Kidney epithelial cell (primary cell): ENCODE results near the gene AQP12B. TPM values are rescaled to one million over a fixed set of nuclear protein-coding genes. Genes with fewer than 3 reads are reported as not detected.

Experiments
- DNase-seq: peaks from one replicate; pipeline ENCODE4 v3.0.0-alpha.2; 2010; ENCODE audit warnings: low read depth
- H3K27me3 ChIP-seq: 2 replicates; pipeline ENCODE4 v1.6.0; 2011; ENCODE audit warnings: low read length; ENCODE audit not compliant: control insufficient read depth, insufficient read depth
- H3K36me3 ChIP-seq: 2 replicates; pipeline ENCODE4 v1.5.1; 2011; ENCODE audit warnings: low read length; ENCODE audit not compliant: control insufficient read depth, insufficient read depth
- H3K4me3 ChIP-seq: 2 replicates; pipeline ENCODE4 v1.5.1; 2011; ENCODE audit warnings: low read depth, mild to moderate bottlenecking, control low read depth, low read length
- total RNA-seq: library from RNA; depleted of rRNA; stranded (reverse); fragments of >200 nt; gene quantifications from 2 replicates; pipeline ENCODE4 v1.2.3, GENCODE V29; 2015
- TF ChIP-seq, protein P1 (sequence below): IDR thresholded peaks from 2 replicates; pipeline ENCODE4 v1.5.1; 2011; ENCODE audit warnings: mild to moderate bottlenecking, moderate library complexity, low read length, control low read depth, inconsistent platforms; ENCODE audit not compliant: insufficient read depth, poor library complexity, severe bottlenecking

The AQP12B gene
- total RNA-seq, 1 donor from 2014 or later = not detected

- H3K36me3 ChIP-seq = no peaks in the 10 kb centered on the region
- H3K4me3 ChIP-seq = no peak overlapping the region
- no peak for DNase-seq
- peaks cover 30% of the 10 kb centered on the region for H3K27me3 ChIP-seq
- TF ChIP-seq, protein P1, sequence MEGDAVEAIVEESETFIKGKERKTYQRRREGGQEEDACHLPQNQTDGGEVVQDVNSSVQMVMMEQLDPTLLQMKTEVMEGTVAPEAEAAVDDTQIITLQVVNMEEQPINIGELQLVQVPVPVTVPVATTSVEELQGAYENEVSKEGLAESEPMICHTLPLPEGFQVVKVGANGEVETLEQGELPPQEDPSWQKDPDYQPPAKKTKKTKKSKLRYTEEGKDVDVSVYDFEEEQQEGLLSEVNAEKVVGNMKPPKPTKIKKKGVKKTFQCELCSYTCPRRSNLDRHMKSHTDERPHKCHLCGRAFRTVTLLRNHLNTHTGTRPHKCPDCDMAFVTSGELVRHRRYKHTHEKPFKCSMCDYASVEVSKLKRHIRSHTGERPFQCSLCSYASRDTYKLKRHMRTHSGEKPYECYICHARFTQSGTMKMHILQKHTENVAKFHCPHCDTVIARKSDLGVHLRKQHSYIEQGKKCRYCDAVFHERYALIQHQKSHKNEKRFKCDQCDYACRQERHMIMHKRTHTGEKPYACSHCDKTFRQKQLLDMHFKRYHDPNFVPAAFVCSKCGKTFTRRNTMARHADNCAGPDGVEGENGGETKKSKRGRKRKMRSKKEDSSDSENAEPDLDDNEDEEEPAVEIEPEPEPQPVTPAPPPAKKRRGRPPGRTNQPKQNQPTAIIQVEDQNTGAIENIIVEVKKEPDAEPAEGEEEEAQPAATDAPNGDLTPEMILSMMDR = no peak
Measured at GRCh38 chr2:240644171-240644651, 38.5 kb downstream of the AQP12B start.

GRCh38 chr2:240643811-240644150 is 38.9 kb downstream of the AQP12B start:
- Histone ChIP-seq H3K36me3 (no peaks in the 10 kb centered on the region), H3K4me3 (no peak overlapping the region), H3K27me3 (peaks cover 30% of the 10 kb centered on the region)
- TF ChIP-seq, protein P1 = no peak
- DNase-seq = no peak

- TF ChIP-seq, protein P1 = no peak
- DNase-seq = no peak
Measured at GRCh38 chr2:240643093-240643810, 39.4 kb downstream of the AQP12B start.

GRCh38 chr2:240642806-240643092 is 39.9 kb downstream of the AQP12B start:
- Histone ChIP-seq H3K4me3 (no peak overlapping the region), H3K36me3 (no peaks in the 10 kb centered on the region), H3K27me3 (peaks cover 19% of the 10 kb centered on the region)
- no peak for DNase-seq
- TF ChIP-seq, protein P1 = no peak

More at GRCh38 chr2:240643093-240643810, 39.4 kb downstream of the AQP12B start:
- Histone ChIP-seq H3K27me3 (peaks cover 24% of the 10 kb centered on the region), H3K4me3 (no peak overlapping the region), H3K36me3 (no peaks in the 10 kb centered on the region)

DNA sequence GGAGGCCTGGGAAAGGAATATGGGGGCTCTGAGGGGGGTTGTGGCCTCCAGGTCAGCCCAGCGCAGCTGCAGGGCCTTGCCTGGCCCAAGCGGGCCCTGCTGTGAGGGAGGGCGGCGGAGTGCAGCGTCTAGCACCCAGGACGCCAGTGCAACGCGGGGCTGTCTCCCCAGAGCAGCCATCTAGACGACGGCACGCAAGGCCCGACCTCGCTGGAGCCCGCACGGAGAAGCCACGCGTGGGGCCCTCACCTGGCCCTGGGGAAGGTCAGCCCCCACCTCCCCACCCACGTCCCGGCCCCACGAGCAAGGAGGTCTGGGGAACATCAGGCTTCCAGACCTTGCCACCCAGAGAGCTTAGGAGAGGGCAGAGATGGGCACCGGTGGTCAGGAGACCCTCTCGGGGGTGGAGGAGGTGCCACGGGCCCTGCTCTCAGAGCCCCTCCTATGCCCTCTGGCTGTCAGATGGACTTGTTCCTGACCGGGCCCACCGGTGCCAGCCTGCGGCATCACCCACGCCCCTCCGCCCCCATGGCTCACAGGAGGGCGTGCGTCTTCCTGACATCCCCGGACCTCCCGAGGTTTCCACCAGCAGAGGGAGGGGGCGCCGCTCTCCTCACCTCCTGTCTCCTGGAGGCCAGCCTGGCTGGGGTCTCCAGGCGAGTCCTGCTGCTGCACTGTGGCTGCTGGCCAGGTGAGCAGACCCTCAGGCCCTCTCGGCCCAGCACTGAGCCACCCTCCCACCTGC is 40.5 kb downstream of the AQP12B start:
- no peaks in the 10 kb centered on the region for H3K36me3 ChIP-seq
- no peak for DNase-seq
- TF ChIP-seq, protein P1 = no peak
- H3K4me3 ChIP-seq = no peak overlapping the region
- H3K27me3 ChIP-seq = peaks cover 14% of the 10 kb centered on the region

DNA sequence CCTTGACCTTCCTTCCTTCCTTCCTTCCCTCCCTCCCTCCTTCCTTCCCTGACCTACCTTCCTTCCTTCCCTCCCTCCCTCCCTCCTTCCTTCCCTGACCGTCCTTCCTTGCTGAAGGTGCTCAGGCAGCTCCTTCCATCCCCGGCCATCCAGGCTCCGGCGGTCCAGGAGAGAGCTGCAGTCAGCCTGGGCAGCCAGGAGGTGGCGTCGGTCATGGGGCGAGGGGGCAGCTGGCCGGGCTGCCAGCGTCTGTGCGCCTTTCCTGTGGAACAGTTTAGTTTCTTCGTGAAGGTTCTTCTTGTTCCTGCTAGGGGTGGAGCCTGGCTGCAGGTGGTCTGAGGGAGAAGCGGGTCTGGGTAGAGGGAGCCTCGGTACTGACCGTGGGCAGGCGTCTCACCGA is 41.7 kb downstream of the AQP12B start:
- no peak for DNase-seq
- H3K4me3 ChIP-seq = no peak overlapping the region
- H3K27me3 ChIP-seq = peaks cover 14% of the 10 kb centered on the region
- H3K36me3 ChIP-seq = no peaks in the 10 kb centered on the region
- TF ChIP-seq, protein P1 = peak; percentile 66
